Chondrocyte (in vitro differentiated cells): ENCODE results near the gene ERVK3-1. TPM values are rescaled to one million over a fixed set of nuclear protein-coding genes. Genes with fewer than 3 reads are reported as not detected.
"Not testable (repeated sequence)": the region's sequence is repeated elsewhere in the genome, so short reads cannot be mapped to it uniquely, and the experiment has no call there.

Source experiments
- DNase-seq: peaks from one replicate; pipeline ENCODE4 v3.0.0; 2021; ENCODE audit warnings: mixed read lengths, low spot score
- H3K27ac Mint-ChIP-seq: one replicate; pipeline ENCODE4 v1.8.0; 2021; ENCODE audit warnings: mild to moderate bottlenecking, moderate library complexity, mixed read lengths; ENCODE audit not compliant: unreplicated experiment
- H3K27me3 Mint-ChIP-seq: 2 replicates; pipeline ENCODE4 v1.8.0; 2021; ENCODE audit warnings: low read depth, mixed read lengths
- H3K36me3 Mint-ChIP-seq: 2 replicates; pipeline ENCODE4 v1.8.0; 2021; ENCODE audit warnings: low read depth, mixed read lengths
- H3K4me1 Mint-ChIP-seq: 2 replicates; pipeline ENCODE4 v1.8.0; 2021; ENCODE audit warnings: low read depth, mild to moderate bottlenecking, mixed read lengths
- H3K4me3 Mint-ChIP-seq: one replicate; pipeline ENCODE4 v1.8.0; 2021; ENCODE audit warnings: mild to moderate bottlenecking, moderate library complexity, mixed read lengths; ENCODE audit not compliant: unreplicated experiment
- H3K9me3 Mint-ChIP-seq: 2 replicates; pipeline ENCODE4 v1.8.0; 2021; ENCODE audit warnings: low read depth, mixed read lengths
- total RNA-seq: library from RNA; stranded (reverse); gene quantifications from 3 replicates; pipeline ENCODE4 v1.2.1, GENCODE V29; 2021
- TF ChIP-seq, protein P1 (sequence below): fragments of 200-600 bp; sonication (generic); IDR thresholded peaks from 2 replicates; pipeline ENCODE4 v1.5.0; 2021; ENCODE audit warnings: antibody characterized with exemption, mild to moderate bottlenecking, moderate library complexity

The ERVK3-1 gene
- total RNA-seq, 1 donor from 2014 or later, result 26.0 TPM

DNA sequence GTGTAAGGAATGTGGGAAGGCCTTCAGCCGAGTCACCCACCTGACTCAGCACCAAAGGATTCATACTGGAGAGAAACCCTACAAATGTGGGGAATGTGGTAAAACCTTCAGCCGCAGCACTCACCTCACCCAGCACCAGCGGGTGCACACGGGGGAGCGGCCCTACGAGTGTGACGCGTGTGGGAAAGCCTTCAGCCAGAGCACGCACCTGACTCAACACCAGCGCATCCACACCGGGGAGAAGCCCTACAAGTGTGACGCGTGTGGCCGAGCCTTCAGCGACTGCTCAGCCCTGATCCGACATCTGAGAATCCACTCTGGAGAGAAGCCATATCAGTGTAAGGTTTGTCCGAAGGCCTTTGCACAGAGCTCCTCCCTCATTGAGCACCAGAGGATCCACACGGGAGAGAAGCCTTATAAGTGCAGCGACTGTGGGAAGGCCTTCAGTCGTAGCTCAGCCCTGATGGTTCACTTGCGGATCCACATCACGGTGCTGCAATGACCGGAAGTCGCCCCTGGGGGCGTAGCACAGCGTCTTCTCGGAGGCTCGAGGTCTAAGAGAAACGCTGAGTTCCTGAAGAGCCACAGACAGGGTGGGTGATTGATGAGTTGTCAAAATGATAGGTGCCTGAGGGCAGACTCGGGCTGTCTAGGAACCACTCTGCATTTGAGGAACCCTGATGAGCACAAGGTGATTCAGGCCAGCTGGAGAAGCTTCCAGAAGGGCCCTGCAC lies 33.8 kb downstream of the ERVK3-1 start:
- H3K27ac Mint-ChIP-seq, result no peak overlapping the region
- peaks cover 33% of the 10 kb centered on the region for H3K36me3 Mint-ChIP-seq
- H3K27me3 Mint-ChIP-seq, result no peaks in the 10 kb centered on the region

DNA sequence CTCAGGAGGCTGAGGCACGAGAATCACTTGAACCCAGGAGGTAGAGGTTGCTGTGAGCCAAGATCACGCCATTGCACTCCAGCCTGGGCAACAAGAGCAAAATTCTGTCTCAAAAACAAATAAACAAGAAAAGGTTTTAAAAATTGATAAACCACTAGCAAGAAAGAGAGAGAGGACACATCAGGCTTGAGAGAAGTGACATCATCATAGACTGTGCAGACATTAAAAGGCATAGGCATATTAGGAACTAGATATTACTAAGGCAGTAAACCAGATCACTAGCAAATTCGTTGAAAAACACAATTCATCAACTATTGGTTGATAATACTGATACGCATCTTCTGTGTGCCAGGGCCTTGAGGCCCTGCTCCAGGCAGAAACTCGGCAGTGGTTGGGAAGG lies 40.4 kb downstream of the ERVK3-1 start:
- no peak for DNase-seq
- H3K4me3 Mint-ChIP-seq, result peak overlapping the region; percentile 99
- H3K9me3 Mint-ChIP-seq, result no peaks in the 10 kb centered on the region
- H3K4me1 Mint-ChIP-seq, result peaks cover 50% of the 10 kb centered on the region
- H3K36me3 Mint-ChIP-seq, result peaks cover 18% of the 10 kb centered on the region
- peak overlapping the region; percentile 73 for H3K27ac Mint-ChIP-seq
- TF ChIP-seq, protein P1, sequence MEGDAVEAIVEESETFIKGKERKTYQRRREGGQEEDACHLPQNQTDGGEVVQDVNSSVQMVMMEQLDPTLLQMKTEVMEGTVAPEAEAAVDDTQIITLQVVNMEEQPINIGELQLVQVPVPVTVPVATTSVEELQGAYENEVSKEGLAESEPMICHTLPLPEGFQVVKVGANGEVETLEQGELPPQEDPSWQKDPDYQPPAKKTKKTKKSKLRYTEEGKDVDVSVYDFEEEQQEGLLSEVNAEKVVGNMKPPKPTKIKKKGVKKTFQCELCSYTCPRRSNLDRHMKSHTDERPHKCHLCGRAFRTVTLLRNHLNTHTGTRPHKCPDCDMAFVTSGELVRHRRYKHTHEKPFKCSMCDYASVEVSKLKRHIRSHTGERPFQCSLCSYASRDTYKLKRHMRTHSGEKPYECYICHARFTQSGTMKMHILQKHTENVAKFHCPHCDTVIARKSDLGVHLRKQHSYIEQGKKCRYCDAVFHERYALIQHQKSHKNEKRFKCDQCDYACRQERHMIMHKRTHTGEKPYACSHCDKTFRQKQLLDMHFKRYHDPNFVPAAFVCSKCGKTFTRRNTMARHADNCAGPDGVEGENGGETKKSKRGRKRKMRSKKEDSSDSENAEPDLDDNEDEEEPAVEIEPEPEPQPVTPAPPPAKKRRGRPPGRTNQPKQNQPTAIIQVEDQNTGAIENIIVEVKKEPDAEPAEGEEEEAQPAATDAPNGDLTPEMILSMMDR, result no peak
- no peaks in the 10 kb centered on the region for H3K27me3 Mint-ChIP-seq

More for the DNA sequence above, 33.8 kb downstream of the ERVK3-1 start:
- TF ChIP-seq, protein P1, result peak; percentile 15
- Mint-ChIP-seq H3K4me1 (peaks cover 9% of the 10 kb centered on the region), H3K4me3 (no peak overlapping the region), H3K9me3 (no peaks in the 10 kb centered on the region)
- peak; percentile 79 for DNase-seq

DNA sequence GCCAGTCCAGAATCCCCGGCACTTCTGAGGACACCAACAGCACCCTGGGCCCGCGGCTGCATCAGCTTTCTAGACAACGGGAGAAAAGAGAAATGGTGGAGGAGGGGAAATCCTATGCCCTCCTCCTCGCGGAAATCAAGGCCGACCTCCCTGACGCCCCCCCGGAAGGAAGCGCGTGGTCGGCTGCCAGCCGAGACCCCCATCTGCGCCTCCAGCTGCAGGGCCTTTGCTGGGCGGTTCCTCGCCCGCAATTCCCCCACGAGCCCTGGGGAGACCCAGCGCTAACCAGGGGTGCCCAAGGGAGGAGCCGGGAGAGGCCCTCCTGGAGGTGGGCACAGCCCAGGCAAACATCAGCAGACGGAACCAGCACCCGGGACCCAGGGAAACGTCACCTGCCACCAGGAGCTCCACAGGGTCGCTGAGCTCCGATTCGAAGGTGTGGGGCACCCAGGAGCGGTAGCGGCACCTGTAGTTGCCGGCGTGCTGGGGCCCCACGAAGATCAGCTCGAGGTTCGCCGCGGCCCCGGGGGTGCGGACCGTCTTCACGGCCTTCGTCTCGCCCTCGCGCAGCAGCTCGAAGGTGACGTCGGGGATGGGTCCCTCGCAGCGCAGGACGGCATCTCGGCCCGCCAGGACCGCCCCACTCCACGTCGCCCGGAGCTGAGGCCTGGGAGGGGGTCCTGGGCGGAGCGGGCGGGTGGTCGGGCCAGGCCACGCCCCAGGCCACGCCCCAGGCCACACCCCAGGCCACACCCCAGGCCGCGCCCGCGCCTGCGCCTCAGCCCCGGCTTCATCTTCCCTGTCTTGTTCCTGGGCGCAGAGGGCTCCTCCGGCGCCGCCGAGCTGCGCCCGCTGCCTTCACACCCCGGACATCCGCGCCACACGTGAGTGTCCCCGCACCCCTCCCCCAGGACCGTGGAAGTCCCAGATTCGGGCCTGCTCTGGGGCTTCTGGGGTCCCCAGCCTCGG lies 42.1 kb downstream of the ERVK3-1 start:
- Mint-ChIP-seq H3K9me3 (no peaks in the 10 kb centered on the region), H3K4me3 (peak overlapping the region; percentile 99), H3K4me1 (peaks cover 44% of the 10 kb centered on the region), H3K36me3 (peaks cover 14% of the 10 kb centered on the region), H3K27me3 (no peaks in the 10 kb centered on the region), H3K27ac (peak overlapping the region; percentile 95)
- peak; percentile 92 for DNase-seq
- TF ChIP-seq, protein P1, result no peak

DNA sequence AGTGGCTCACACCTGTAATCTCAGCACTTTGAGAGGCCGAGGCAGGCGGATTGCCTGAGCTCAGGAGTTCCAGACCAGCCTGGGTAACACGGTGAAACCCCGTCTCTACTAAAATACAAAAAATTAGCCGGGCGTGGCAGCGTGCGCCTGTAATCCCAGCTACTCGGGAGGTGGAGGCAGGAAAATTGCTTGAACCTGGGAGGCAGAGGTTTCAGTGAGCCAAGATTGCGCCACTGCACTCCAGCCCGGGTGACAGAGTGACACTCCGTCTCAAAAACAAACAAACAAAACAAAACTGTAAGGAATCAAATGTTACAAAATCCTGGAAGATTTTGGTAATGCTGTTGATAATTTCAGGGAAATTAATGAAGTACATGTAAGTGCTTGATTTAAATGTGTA lies 42.9 kb downstream of the ERVK3-1 start:
- not testable (repeated sequence) for H3K27me3 Mint-ChIP-seq, H3K9me3 Mint-ChIP-seq

DNA sequence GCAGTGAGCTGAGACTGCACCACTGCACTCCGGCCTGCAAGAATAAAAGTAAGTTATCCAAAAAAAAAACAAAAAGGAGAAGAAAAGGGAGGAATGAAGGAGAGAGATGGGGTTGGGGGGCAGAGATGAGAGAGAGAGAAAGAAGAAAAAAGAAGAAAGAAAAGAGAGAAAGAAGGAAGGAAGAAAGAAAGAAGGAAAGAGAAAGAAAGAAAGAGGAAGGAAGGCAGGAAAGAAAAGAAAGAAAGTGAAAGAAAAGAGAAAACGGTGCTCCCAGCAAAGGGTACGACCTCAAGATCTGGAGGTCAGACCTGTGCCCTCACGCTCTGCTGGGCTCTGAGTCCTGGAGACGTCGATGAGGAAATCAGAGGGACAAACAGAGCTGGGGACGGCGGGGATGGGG lies 44.4 kb downstream of the ERVK3-1 start:
- TF ChIP-seq, protein P1, result no peak
- Mint-ChIP-seq H3K4me3 (no peak overlapping the region), H3K27ac (no peak overlapping the region), H3K4me1 (peaks cover 38% of the 10 kb centered on the region), H3K27me3 (no peaks in the 10 kb centered on the region), H3K9me3 (no peaks in the 10 kb centered on the region), H3K36me3 (peaks cover 12% of the 10 kb centered on the region)
- no peak for DNase-seq

More for the DNA sequence above, 42.9 kb downstream of the ERVK3-1 start:
- H3K4me3 Mint-ChIP-seq, result peak overlapping the region; percentile 99
- peaks cover 14% of the 10 kb centered on the region for H3K36me3 Mint-ChIP-seq
- H3K27ac Mint-ChIP-seq, result peak overlapping the region; percentile 95
- peaks cover 41% of the 10 kb centered on the region for H3K4me1 Mint-ChIP-seq
- peak; percentile 10 for DNase-seq
